ENCODE data around the gene SH3BP4. TPM values are rescaled to one million over a fixed set of nuclear protein-coding genes. Genes with fewer than 3 reads are reported as not detected.

SH3BP4 gene
- total and polyA plus RNA-seq, 10 of the 15 experiments (the other 5 are each of a cell fraction or from before 2014, with no cell fraction given), result 0.03 to 0.36 TPM; not detected in 8

- Histone ChIP-seq H3K9me3 (replicated peaks; ENCODE audit: control insufficient read depth, insufficient read depth, low read length) (no peaks in the 10 kb centered on the region), H3K36me3 (ENCODE audit: control insufficient read depth in 2 of 2, insufficient read depth in 2 of 2, low read length in 1 of 2) (no peaks in the 10 kb centered on the region), H3K4me2 (ENCODE audit: control insufficient read depth, insufficient read depth) (no peak overlapping the region), H4K20me1 (ENCODE audit: control insufficient read depth, insufficient read depth) (no peaks in the 10 kb centered on the region), H3K9ac (ENCODE audit: control insufficient read depth, insufficient read depth, low read length) (no peak overlapping the region), H3K27me3 (replicated peaks in 1 of 2; ENCODE audit: control insufficient read depth in 2 of 2, insufficient read depth in 2 of 2, low read length in 1 of 2) (no peaks in the 10 kb centered on the region), H2AFZ (ENCODE audit: control insufficient read depth, low read depth, low read length) (no peak overlapping the region), H3K79me2 (ENCODE audit: control insufficient read depth, insufficient read depth, low read length) (no peaks in the 10 kb centered on the region), H3K4me3 (no peak overlapping the region), H3K27ac (ENCODE audit: control insufficient read depth, insufficient read depth) (no peak overlapping the region), H3K4me1 (ENCODE audit: control insufficient read depth, insufficient read depth, low read length) (no peaks in the 10 kb centered on the region)
- TF ChIP-seq CREB1 (IDR thresholded peaks at IDR 0.05; ENCODE audit: low read depth) (no peak), SIX5 (IDR thresholded peaks at IDR 0.05; ENCODE audit: low read depth, low read length, severe bottlenecking) (no peak), WRNIP1 (IDR thresholded peaks at IDR 0.05; ENCODE audit: borderline replicate concordance, low read depth, low read length) (no peak), ZNF207 (IDR thresholded peaks at IDR 0.05; ENCODE audit: borderline replicate concordance) (no peak)
- TF ChIP-seq, protein P1, sequence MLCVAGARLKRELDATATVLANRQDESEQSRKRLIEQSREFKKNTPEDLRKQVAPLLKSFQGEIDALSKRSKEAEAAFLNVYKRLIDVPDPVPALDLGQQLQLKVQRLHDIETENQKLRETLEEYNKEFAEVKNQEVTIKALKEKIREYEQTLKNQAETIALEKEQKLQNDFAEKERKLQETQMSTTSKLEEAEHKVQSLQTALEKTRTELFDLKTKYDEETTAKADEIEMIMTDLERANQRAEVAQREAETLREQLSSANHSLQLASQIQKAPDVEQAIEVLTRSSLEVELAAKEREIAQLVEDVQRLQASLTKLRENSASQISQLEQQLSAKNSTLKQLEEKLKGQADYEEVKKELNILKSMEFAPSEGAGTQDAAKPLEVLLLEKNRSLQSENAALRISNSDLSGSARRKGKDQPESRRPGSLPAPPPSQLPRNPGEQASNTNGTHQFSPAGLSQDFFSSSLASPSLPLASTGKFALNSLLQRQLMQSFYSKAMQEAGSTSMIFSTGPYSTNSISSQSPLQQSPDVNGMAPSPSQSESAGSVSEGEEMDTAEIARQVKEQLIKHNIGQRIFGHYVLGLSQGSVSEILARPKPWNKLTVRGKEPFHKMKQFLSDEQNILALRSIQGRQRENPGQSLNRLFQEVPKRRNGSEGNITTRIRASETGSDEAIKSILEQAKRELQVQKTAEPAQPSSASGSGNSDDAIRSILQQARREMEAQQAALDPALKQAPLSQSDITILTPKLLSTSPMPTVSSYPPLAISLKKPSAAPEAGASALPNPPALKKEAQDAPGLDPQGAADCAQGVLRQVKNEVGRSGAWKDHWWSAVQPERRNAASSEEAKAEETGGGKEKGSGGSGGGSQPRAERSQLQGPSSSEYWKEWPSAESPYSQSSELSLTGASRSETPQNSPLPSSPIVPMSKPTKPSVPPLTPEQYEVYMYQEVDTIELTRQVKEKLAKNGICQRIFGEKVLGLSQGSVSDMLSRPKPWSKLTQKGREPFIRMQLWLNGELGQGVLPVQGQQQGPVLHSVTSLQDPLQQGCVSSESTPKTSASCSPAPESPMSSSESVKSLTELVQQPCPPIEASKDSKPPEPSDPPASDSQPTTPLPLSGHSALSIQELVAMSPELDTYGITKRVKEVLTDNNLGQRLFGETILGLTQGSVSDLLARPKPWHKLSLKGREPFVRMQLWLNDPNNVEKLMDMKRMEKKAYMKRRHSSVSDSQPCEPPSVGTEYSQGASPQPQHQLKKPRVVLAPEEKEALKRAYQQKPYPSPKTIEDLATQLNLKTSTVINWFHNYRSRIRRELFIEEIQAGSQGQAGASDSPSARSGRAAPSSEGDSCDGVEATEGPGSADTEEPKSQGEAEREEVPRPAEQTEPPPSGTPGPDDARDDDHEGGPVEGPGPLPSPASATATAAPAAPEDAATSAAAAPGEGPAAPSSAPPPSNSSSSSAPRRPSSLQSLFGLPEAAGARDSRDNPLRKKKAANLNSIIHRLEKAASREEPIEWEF (IDR thresholded peaks at IDR 0.05; ENCODE audit: insufficient replicate concordance, low read depth, low read length), result no peak
- TF ChIP-seq, protein P2, sequence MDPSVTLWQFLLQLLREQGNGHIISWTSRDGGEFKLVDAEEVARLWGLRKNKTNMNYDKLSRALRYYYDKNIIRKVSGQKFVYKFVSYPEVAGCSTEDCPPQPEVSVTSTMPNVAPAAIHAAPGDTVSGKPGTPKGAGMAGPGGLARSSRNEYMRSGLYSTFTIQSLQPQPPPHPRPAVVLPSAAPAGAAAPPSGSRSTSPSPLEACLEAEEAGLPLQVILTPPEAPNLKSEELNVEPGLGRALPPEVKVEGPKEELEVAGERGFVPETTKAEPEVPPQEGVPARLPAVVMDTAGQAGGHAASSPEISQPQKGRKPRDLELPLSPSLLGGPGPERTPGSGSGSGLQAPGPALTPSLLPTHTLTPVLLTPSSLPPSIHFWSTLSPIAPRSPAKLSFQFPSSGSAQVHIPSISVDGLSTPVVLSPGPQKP (IDR thresholded peaks at IDR 0.05; ENCODE audit: low read depth, low read length), result no peak
- intact Hi-C loops (cut with micrococcal nuclease; ENCODE audit: unreplicated experiment) (no loop called here), in situ Hi-C loops (cut with MboI) (no loop called here)
- POLR2A ChIA-PET, result no interaction called here
- CTCF ChIA-PET, result no interaction called here
- WGBS (ENCODE audit: insufficient coverage, insufficient replicate concordance, low lambda C conversion rate, missing lambda C conversion rate), result 32% methylated on average over 6 of the region's 7 CpGs
- FAIRE-seq, result no peak
- no peak for DNase-seq (ENCODE audit: low read depth, low spot score)
- SMC1A ChIA-PET (ENCODE audit: uncharacterized antibody, unreplicated experiment), result no interaction called here
- RAD21 ChIA-PET (ENCODE audit: unreplicated experiment), result no interaction called here
- BruUV-seq (replicated peaks), result no TSS peak
- ATAC-seq, result no peak
Observed at GRCh38 chr2:234971496-234971895, 19.7 kb downstream of the SH3BP4 start.

Measured in GM12878 (cell line).